Colonic mucosa (tissue), 4 donors: ENCODE results near the gene ACIN1. TPM values are rescaled to one million over a fixed set of nuclear protein-coding genes. Genes with fewer than 3 reads are reported as not detected.

Experiments used
- DNase-seq: peaks from one replicate; pipeline ENCODE4 v3.0.0-alpha.2; 2020
- H3K27ac ChIP-seq: fragments of 200-600 bp; one replicate; pipeline ENCODE4 v1.8.0; 2021
- H3K27me3 ChIP-seq: fragments of 200-600 bp; one replicate; pipeline ENCODE4 v1.8.0; 2021
- H3K36me3 ChIP-seq: fragments of 200-600 bp; one replicate; pipeline ENCODE4 v1.8.0; 2021
- H3K4me1 ChIP-seq: fragments of 200-600 bp; one replicate; pipeline ENCODE4 v1.8.0; 2021; ENCODE audit warnings: mild to moderate bottlenecking
- H3K4me3 ChIP-seq: fragments of 200-600 bp; one replicate; pipeline ENCODE4 v1.8.0; 2021
- H3K9ac ChIP-seq, 2 donors: one replicate each; pipeline ENCODE4 v1.7.0; 2013; ENCODE audit warnings: control low read depth in 2 of 2, low read depth in 2 of 2, low read length in 2 of 2
- H3K9me3 ChIP-seq: fragments of 200-600 bp; one replicate; pipeline ENCODE4 v1.8.0; 2021
- CTCF ChIP-seq: fragments of 200-600 bp; IDR thresholded peaks from one replicate; pipeline ENCODE4 v1.8.0; 2022; ENCODE audit warnings: antibody characterized with exemption, mild to moderate bottlenecking
- intact Hi-C: fragments of 100-400 bp; cut with DNase I; formaldehyde crosslinking; loops from one replicate; pipeline ENCODE4 v1.14.1; 2022
- total RNA-seq, 2 donors: library from RNA; stranded (reverse); fragmentation: NEBNext Ultra II Directional in 1 of 2; extraction: Animal tissue kit (Norgen Biotek cat#: 25700) in 1 of 2; gene quantifications; one replicate each; pipeline ENCODE4 v1.2.1, GENCODE V29; 2021
- donor health status: healthy.
- donor health status: DM: no; HTN: no; CAD: no.
- donor health status: DM: no; HTN: no; CAD: no.

ACIN1 gene
- total RNA-seq, 2 donors from 2014 or later, result 99.4 to 154 TPM

DNA sequence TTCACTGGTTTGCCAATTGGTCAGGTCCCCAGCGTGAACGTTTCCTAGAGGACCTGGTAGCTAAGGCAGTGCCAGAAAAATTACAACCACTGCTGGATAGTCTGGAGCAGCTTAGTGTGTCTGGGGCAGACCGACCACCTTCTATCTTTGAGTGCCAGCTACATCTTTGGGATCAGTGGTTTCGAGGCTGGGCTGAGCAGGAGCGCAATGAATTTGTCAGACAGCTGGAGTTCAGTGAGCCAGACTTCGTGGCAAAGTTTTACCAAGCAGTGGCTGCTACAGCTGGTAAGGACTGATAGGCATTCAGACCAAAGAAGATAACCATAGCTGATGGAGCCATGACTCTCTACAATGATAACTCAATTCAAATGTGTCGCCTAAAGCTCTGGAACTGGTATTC, 2.9 kb upstream of the ACIN1 start:
- DNase-seq, result no peak
- Histone ChIP-seq H3K4me3 (no peak overlapping the region), H3K9me3 (no peaks in the 10 kb centered on the region), H3K27me3 (no peaks in the 10 kb centered on the region), H3K36me3 (no peaks in the 10 kb centered on the region), H3K27ac (no peak overlapping the region), H3K4me1 (peaks cover 4% of the 10 kb centered on the region), H3K9ac (no peak overlapping the region)
- intact Hi-C loops, result no loop called here
- no peak for TF ChIP-seq CTCF

DNA sequence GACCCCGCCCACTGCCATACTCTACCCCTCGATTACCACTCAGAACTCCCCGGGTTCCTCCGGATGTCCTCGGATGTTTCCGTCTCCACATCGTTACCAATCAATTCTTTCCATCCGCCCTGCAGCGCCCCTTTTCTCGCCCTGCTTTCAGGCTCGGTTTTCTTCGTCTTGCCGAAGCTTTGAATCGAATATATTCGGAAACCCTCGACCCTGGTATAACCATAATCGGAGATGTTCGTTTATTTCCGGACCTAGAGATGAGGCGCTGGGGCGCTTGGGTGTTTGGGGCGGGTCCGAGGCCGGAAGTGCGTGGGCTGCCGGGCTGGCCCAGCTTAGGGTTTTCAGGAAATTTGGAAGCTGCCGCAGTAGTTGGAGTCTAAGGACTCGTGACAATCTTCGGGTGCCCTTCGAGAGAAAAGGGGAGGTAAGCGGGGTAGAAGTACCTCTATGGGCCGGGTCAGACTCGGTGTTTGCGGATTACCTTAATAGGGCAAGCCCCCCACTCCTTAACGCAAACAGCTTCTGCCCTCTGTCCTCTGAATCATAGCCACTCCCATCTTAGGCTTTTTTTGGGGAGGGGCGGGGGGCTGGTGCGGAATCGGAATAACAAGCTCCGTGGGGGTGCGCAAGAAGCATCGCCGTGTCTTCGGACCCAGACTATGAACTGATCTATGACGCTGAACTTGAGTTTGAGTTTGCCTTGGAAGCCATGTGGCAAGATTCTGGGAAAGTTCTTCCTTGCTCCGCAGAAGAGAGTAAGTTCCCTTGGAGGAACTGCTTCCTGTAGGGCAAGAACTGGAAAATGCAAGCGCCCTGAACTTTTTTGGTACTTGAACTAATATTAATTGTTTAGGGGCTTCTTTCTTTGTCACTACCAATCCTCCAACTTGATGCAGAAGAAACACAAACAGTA, 516 bp upstream of the ACIN1 start, which contains the start of gene C14orf119:
C14orf119 (plus strand) TSS at position 310 of the 913 bp plus-strand sequence. CDS start 2,154 bp downstream, outside the sequence.
- H3K27me3 ChIP-seq, result no peaks in the 10 kb centered on the region
- H3K9ac ChIP-seq, result peak within 1 kb of the TSS; percentile 98 to 99
- intact Hi-C loops, result no loop called here
- H3K27ac ChIP-seq, result peak within 1 kb of the TSS; percentile 98
- H3K4me3 ChIP-seq, result peak within 1 kb of the TSS; percentile 74
- H3K4me1 ChIP-seq, result peaks cover 4% of the 10 kb centered on the region
- no peak for TF ChIP-seq CTCF
- no peaks in the 10 kb centered on the region for H3K9me3 ChIP-seq
- H3K36me3 ChIP-seq, result peaks cover 9% of the 10 kb centered on the region
- DNase-seq, result peak; percentile 100

- peaks cover 4% of the 10 kb centered on the region for H3K4me1 ChIP-seq
- no peak for TF ChIP-seq CTCF
- H3K36me3 ChIP-seq, result peaks cover 23% of the 10 kb centered on the region
- peak overlapping the region; percentile 74 for H3K4me3 ChIP-seq
- peak overlapping the region; percentile 93 to 99 for H3K9ac ChIP-seq
- intact Hi-C loops, result no loop called here
- H3K9me3 ChIP-seq, result no peaks in the 10 kb centered on the region
- H3K27ac ChIP-seq, result peak overlapping the region; percentile 98
- H3K27me3 ChIP-seq, result no peaks in the 10 kb centered on the region
- DNase-seq, result no peak
Measured at GRCh38 chr14:23093991-23094665, 808 bp downstream of the ACIN1 start.

- peaks cover 26% of the 10 kb centered on the region for H3K36me3 ChIP-seq
- H3K4me3 ChIP-seq, result peak overlapping the region; percentile 74
- intact Hi-C loops, result no loop called here
Measured at GRCh38 chr14:23093526-23093925, 1.4 kb downstream of the ACIN1 start.

More at GRCh38 chr14:23093526-23093925, 1.4 kb downstream of the ACIN1 start:
- Histone ChIP-seq H3K9ac (peak overlapping the region in 1 of 2 donors; percentile 99), H3K9me3 (no peaks in the 10 kb centered on the region), H3K27ac (no peak overlapping the region), H3K27me3 (no peaks in the 10 kb centered on the region), H3K4me1 (peaks cover 4% of the 10 kb centered on the region)
- TF ChIP-seq CTCF, result no peak
- no peak for DNase-seq
